Measurements from ENCODE around the gene EHMT1. TPM values are rescaled to one million over a fixed set of nuclear protein-coding genes. Genes with fewer than 3 reads are reported as not detected.

EHMT1 gene
- total RNA-seq, 2 donors from 2014 or later = 137 to 139 TPM

DNA sequence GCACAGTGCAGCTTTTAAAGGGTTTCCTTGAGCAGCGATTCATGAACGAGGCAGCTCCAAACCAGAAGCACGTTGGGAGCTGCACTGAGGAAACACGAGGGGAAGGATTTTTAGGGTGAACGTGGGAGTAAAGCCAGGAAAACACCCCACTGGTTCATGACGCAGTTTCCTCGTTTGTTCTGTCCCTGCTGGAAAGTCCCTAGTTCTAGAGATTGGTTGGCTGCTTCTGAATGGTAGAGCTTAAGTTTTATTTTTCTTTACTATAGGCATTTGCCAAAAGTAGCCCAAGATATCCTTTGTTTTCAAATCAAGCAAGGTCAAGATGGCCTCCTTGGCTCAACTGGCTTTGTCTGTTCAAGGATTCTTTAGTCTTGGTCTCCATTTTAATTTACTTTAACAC, 142.2 kb downstream of the EHMT1 start:
- WGBS, 2 experiments (ENCODE audit: insufficient coverage in 1 of 2, insufficient read length in 1 of 2) = 84 to 91% methylated on average over 5 to 7 of the region's 7 CpGs
- no peak overlapping the region for H3K27ac ChIP-seq (ENCODE audit: low read depth, low read length)
- no peak overlapping the region for H3K4me3 ChIP-seq (ENCODE audit: low read length)
- H3K9ac ChIP-seq (ENCODE audit: extremely low read depth, low read length, poor library complexity, severe bottlenecking) = no peak overlapping the region
- no peaks in the 10 kb centered on the region for H3K27me3 Mint-ChIP-seq (ENCODE audit: insufficient read depth)
- no peaks in the 10 kb centered on the region for H3K4me1 Mint-ChIP-seq
- H3K4me1 ChIP-seq (ENCODE audit: control insufficient read depth, insufficient read depth, low read length) = no peaks in the 10 kb centered on the region
- H3K9me3 Mint-ChIP-seq = no peaks in the 10 kb centered on the region
- H3K4me3 Mint-ChIP-seq = no peak overlapping the region
- peaks cover 82% of the 10 kb centered on the region for H3K36me3 Mint-ChIP-seq (ENCODE audit: low read depth)
- no peaks in the 10 kb centered on the region for H3K9me3 ChIP-seq (ENCODE audit: control insufficient read depth, low read length)
- H3K27me3 ChIP-seq (ENCODE audit: control insufficient read depth, insufficient read depth, low read length, poor library complexity, severe bottlenecking) = no peaks in the 10 kb centered on the region
- TF ChIP-seq, protein P1, sequence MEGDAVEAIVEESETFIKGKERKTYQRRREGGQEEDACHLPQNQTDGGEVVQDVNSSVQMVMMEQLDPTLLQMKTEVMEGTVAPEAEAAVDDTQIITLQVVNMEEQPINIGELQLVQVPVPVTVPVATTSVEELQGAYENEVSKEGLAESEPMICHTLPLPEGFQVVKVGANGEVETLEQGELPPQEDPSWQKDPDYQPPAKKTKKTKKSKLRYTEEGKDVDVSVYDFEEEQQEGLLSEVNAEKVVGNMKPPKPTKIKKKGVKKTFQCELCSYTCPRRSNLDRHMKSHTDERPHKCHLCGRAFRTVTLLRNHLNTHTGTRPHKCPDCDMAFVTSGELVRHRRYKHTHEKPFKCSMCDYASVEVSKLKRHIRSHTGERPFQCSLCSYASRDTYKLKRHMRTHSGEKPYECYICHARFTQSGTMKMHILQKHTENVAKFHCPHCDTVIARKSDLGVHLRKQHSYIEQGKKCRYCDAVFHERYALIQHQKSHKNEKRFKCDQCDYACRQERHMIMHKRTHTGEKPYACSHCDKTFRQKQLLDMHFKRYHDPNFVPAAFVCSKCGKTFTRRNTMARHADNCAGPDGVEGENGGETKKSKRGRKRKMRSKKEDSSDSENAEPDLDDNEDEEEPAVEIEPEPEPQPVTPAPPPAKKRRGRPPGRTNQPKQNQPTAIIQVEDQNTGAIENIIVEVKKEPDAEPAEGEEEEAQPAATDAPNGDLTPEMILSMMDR (conservative IDR thresholded peaks at IDR 0.05) = no peak
- peaks cover 84% of the 10 kb centered on the region for H3K36me3 ChIP-seq (ENCODE audit: control insufficient read depth, insufficient read depth, low read length)
- H3K27ac Mint-ChIP-seq = no peak overlapping the region
- no peak for DNase-seq

DNA sequence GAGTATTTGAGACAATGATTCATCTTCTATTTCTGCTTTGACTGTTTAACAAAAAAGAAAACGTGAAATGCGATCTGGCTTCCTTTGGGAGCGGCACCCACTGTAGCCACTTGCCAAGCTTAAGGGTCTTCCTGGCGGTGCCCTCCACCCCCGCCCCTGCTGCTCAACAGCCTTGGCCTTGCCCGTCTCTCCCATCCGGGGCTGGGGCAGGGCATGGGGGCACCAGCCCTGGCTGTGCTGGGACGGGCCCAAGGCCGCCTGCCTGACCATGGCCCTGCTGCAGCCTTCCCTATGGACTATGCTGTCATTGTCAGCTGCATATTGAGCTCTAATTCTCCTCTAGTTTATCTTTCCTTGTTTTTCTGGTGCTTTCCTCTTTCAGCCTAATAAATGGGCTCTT, 143.0 kb downstream of the EHMT1 start:
- Mint-ChIP-seq H3K36me3 (ENCODE audit: low read depth) (peaks cover 80% of the 10 kb centered on the region), H3K9me3 (no peaks in the 10 kb centered on the region), H3K4me3 (no peak overlapping the region), H3K27me3 (ENCODE audit: insufficient read depth) (no peaks in the 10 kb centered on the region), H3K27ac (no peak overlapping the region), H3K4me1 (no peaks in the 10 kb centered on the region)
- Histone ChIP-seq H3K27ac (ENCODE audit: low read depth, low read length) (no peak overlapping the region), H3K9ac (ENCODE audit: extremely low read depth, low read length, poor library complexity, severe bottlenecking) (no peak overlapping the region), H3K36me3 (ENCODE audit: control insufficient read depth, insufficient read depth, low read length) (peaks cover 84% of the 10 kb centered on the region), H3K4me3 (ENCODE audit: low read length) (no peak overlapping the region), H3K9me3 (ENCODE audit: control insufficient read depth, low read length) (no peaks in the 10 kb centered on the region), H3K4me1 (ENCODE audit: control insufficient read depth, insufficient read depth, low read length) (no peaks in the 10 kb centered on the region), H3K27me3 (ENCODE audit: control insufficient read depth, insufficient read depth, low read length, poor library complexity, severe bottlenecking) (no peaks in the 10 kb centered on the region)
- TF ChIP-seq, protein P1 (conservative IDR thresholded peaks at IDR 0.05) = no peak
- WGBS, 2 experiments (ENCODE audit: insufficient coverage in 1 of 2, insufficient read length in 1 of 2) = 94 to 95% methylated on average over 4 to 9 of the region's 9 CpGs
- DNase-seq = no peak

DNA sequence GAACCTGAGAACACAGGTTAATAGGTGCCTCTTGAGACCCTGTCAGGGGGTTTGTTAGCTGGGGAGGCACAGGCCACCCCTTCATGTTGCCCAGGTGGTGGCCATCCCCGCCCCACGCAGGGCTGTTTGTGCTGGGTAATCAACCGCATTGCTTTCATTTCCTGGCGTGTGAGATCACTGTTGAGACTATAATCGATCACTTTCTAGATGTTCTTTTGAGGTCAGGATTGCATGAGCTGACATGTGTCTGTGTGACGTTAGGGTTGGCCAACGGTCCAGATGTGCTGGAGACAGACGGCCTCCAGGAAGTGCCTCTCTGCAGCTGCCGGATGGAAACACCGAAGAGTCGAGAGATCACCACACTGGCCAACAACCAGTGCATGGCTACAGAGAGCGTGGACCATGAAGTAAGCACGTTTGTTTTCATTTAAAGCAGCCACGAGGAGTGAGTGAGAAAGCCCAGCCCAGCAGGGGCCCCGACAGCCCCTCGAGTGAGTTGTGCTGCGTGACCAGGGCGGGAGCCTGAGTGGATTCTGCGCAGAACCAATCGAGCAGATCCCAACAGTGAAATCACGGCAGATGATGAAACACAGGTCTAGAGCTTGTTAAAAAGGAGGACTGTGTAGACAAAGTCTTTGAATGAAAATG, 143.7 kb downstream of the EHMT1 start:
- Histone ChIP-seq H3K36me3 (ENCODE audit: control insufficient read depth, insufficient read depth, low read length) (peaks cover 84% of the 10 kb centered on the region), H3K27me3 (ENCODE audit: control insufficient read depth, insufficient read depth, low read length, poor library complexity, severe bottlenecking) (no peaks in the 10 kb centered on the region), H3K9me3 (ENCODE audit: control insufficient read depth, low read length) (no peaks in the 10 kb centered on the region), H3K4me3 (ENCODE audit: low read length) (no peak overlapping the region), H3K4me1 (ENCODE audit: control insufficient read depth, insufficient read depth, low read length) (no peaks in the 10 kb centered on the region), H3K9ac (ENCODE audit: extremely low read depth, low read length, poor library complexity, severe bottlenecking) (no peak overlapping the region), H3K27ac (ENCODE audit: low read depth, low read length) (no peak overlapping the region)
- WGBS, 2 experiments (ENCODE audit: insufficient coverage in 1 of 2, insufficient read length in 1 of 2) = 95 to 96% methylated on average over 18 to 21 of the region's 21 CpGs
- Mint-ChIP-seq H3K36me3 (ENCODE audit: low read depth) (peaks cover 81% of the 10 kb centered on the region), H3K4me1 (no peaks in the 10 kb centered on the region), H3K27ac (no peak overlapping the region), H3K9me3 (no peaks in the 10 kb centered on the region), H3K4me3 (no peak overlapping the region), H3K27me3 (ENCODE audit: insufficient read depth) (no peaks in the 10 kb centered on the region)
- TF ChIP-seq, protein P1 (conservative IDR thresholded peaks at IDR 0.05) = no peak
- DNase-seq = no peak
